ENCODE measurements around the gene TFF3.

DNA sequence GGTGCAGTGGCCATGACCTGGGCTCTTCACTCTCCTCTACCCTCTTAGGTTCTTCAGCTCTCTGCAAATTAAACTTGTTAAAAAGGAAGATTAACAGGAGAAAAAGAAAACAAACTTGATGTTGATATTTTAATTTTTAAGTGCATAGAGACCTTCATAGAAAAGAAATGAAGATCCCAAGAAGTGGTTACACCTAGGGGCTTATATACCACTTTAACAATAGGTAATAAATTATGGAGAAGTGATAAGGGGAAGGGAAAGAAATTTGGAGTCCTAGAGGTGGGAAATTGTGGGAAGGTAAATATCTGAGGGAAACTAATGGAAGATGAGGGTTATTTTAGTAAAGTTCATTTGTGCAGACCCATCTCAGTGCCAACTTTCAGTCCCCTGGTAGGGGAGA, 16.5 kb upstream of the TFF3 start:
- no peak for TF ChIP-seq EZH2phosphoT487 (IDR thresholded peaks at IDR 0.05; ENCODE audit: insufficient read depth, low read depth)
- TF ChIP-seq EZH2 (IDR thresholded peaks at IDR 0.05; ENCODE audit: insufficient read depth, poor library complexity, severe bottlenecking) = no peak
